GM18517 (cell line): Measurements from ENCODE around the gene FAP.

ENCODE experiments used
- ATAC-seq: cut with Tn5 transposase; IDR thresholded peaks from one replicate; pipeline ENCODE4 v1.9.1; 2021; ENCODE audit warnings: mild to moderate bottlenecking, moderate library complexity; ENCODE audit not compliant: unreplicated experiment

Gene FAP

DNA sequence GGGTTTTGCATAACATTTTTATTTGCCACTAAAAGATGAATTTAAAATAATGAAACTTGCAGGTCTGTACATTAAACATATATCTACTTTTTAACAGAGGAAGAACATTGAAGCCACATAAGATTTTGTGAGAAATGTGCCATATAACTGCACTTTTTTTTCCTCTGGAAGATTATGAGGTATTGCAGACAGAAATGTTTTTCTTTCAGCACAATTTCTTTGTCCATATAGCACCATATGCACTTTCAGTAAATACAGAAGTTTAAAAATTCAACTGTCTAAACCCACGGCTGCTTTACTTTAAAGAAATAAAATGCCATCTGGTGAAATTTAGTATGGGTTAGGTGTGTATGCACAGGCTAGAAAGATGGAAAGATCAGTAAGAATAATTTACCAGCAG is 470 bp upstream of the FAP start:
- ATAC-seq: no peak

DNA sequence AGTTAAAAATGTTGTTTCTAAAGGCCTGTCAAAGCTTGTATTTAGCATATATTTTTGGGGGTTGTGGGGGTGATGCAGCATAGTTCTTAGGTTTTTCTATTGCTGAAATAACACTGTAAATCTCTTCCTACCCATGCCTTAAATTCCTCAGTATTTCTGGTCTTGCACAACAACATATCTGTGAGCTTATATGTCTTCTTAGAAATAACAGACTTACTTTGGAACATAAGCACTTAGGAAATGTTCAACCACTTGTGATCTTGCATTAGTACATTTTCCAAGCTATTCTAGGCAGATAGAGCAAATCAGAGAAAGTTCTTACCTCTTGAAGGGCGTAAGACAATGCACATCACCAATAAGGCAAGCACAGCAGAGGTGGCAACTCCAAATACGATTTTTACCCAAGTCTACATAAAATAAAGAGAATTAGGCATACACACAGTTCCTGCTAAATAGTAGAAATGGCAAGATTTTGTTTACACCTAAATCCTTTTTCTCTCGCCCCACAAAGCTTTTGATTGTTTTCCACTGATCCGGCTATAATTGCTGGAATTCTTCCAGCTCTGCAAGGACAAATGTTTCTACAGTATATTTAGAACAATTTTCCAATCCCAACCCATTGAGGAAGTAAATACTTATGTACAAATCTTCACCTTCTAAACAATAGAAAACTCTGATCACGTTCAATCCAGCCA is 512 bp downstream of the FAP start:
- ATAC-seq: no peak

DNA sequence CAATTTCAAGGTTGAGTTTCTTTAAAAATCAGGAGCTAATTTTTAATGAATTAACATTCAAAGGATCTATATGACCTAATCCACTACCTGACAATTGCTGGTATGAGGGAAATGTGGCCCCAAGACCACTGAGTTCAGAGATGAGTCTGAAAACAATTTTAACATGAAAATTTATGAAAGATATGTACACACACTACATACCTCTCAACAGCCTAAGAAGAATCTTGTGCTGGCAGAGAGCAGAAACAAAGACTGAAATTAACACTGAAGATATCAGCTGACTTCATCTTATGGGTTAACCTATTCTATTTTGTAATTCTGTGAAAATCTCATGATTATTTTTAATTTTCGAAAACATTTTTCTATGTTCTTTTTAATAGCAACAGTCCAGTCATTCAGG is 1.7 kb downstream of the FAP start:
- no peak for ATAC-seq

DNA sequence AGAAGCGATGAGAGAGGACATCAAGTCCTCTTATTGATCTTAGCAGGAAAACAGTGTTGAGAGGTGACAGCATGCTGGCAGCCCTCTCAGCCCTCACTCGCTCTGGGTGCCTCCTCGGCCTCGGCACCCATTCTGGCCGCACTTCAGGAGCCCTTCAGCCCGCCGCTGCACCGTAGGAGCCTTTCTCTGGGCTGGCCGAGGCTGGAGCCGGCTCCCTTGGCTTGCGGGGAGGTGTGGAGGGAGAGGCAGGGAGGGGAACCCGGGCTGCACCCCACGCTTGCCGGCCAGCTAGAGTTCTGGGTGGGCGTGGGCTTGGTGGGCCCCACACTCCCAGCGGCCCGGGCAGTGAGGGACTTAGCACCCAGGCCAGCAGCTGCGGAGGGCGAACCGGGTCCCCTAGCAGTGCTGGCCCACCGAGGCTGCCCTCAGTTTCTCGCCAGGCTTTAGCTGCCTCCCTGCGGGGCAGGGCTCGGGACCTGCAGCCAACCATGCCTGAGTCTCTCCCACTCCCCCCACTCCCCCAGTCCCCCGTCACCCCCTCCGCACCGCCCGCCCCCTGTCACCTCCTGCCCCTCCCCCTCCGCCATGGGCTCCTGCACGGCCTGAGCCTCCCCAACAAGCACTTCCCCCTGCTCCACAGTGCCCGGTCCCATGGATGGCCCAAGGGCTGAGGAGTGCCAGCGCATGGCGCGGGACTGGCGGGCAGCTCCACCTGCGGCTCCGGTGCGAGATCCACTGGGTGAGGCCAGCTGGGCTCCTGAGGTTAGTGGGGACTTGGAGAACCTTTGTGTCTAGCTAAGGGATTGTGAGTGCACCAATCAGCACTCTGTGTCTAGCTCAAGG is 8.4 kb downstream of the FAP start:
- ATAC-seq: no peak

DNA sequence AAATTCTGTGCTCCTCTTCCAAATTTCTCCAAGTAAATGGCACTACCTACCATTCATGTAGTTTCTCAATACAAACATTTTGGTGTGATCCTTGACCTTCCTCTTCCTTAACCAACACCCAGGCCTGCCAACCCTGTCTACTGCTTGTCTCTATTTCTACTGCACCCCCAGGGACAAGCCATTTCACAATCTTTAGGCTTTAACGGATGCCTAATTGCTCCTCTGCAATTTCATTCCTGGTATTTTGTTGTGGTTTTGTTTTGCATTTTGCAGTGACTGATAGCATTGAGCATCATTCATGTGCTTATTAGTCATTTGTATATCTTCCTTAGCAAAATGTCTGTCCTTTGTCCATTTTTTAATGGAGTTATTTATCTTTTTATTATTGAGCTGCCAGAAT is 10.0 kb downstream of the FAP start:
- no peak for ATAC-seq

DNA sequence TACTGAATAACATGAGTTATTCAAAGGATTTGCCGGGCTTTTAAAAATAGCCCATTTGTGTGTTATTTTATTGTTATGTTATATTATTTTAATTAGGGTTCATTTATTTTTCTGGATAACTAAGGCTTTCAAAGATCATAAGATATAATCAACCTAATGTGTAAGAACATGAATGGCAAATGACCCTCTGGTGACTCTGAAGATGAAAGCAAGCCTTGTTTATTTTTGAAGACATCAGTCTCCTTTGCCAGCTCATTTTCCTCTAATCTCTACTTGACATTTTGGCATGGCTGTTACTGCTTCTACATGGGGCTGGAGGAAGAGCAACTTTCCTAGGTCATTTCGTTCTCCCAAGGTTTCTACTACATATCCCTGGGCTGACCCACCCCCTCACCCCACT is 10.6 kb downstream of the FAP start:
- no peak for ATAC-seq

DNA sequence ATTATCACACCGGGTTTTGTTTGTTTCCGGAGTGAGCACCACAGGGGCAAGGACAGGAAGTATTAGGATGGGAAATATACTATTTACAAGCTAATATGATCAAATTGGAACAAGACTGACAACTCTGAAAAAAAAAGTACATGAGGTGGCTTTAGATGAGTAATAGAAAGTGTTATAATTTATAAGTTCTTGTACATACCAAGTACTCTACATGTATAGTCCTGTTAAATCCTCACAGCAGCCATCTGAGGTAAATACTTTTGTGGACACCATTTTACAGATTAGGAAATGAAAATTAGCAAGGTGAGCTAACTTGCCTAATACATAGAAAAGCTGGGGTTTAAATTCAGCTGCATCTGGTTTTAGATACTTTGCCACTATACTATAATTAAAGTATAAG is 11.2 kb downstream of the FAP start:
- ATAC-seq: no peak

DNA sequence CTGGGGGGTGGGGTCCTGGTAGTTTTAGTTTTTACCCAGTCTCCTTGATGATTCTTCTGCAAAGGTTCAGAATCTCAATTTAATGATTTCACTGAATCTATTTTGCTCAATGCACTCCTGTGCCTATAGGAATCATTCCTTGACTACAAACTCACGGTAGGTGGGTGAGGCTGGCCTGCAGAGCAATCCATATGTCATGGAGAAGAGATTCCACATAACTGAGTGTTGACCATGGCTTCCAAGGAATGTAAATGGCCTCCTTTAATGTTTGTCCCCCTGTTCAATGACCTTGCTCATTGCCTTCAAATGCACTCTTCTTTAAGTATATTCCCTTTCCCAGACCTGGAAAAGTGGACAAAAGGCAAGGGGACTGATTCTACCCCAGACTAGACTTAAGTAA is 12.5 kb downstream of the FAP start:
- ATAC-seq: no peak

DNA sequence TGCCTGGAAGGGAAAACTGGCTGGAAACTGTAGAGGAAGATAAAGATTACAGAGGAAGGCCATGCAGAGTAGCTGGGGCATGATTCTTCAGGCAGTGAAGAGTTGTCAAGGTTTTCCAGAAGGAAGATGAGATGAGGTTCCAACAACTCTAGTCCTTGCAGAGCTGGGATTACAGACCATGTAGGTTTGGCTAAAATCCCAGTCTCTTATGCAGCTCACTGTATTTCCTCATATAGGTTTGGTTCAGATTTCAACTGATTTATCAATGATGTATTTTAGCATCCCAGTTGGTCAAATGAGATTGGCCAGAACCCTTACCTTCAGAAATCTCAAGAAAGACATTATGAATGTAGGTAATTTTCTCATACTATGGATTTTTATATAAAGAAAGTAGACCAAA is 16.4 kb downstream of the FAP start:
- no peak for ATAC-seq

DNA sequence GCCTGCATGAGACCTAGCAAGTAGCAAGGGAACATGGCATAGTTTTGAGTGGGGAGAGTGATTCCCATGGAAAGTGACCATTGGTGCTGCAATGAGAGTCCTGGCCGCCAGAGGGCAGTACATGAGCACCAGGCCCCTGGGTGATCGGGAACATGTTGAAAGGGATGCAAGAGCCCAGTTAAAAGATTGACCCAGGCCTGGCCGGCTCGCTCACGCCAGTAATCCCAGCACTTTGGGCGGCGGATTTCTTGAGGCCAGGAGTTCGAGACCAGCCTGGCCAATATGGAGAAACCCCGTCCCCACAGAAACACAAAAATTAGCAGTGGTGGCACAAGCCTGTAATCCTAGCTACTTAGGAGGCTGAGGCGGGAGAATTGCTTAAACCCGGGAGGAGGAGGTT is 22.2 kb downstream of the FAP start:
- ATAC-seq: peak; percentile 88

DNA sequence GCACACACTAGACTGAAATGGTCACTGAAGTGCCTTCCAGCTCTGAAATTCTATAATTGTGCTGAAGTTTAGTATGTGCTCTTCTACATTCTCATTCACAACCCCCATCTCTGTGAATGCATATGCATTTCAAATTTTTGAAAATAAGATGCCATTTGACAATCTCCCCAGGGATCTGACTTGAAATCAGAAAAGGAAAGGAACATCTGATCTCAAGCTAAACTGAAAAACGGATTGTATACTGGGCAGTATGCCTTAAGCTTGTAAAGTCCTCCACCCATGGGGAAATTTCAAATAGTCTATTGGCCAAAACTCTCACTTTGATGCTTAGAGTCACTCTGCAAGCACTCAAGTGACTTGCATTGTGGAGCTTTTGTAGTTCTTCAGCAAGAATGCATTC is 22.9 kb downstream of the FAP start:
- no peak for ATAC-seq

DNA sequence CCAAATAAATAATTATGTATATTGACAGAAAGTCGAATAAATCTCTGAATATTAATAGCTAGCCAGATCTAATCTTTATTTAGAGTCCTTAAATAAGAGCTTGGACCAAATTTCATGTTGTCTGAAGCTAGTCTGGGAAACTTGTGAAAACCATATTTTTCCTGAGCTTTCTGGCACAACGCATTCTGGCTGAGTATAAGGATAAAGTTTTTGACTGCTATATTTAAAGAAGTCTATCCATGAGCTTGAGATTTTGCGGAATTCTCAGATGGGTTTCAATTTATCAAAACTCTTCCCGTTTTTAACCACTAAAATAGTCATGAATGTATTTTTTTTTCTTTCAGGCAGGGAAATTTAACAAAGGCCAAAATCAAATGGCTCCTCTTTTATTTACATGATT is 23.8 kb downstream of the FAP start:
- no peak for ATAC-seq

DNA sequence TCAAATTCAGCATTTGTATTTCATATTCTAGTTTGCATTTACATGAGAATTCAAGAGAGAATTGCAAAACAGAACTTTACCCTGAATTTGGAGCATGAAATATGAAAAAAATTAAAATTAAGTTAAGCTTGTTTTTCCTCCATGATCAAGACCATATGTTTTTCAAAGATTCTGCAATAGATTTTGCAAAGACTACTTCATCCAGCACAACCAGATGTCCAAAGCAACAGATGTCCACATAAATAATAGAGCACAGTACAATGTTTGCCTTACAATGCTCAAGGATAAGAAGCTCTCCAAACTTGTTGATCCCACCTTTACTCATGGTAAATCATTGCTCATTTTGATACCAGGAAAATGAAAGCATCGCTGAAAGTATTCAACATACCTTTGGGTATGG is 25.6 kb downstream of the FAP start:
- no peak for ATAC-seq

DNA sequence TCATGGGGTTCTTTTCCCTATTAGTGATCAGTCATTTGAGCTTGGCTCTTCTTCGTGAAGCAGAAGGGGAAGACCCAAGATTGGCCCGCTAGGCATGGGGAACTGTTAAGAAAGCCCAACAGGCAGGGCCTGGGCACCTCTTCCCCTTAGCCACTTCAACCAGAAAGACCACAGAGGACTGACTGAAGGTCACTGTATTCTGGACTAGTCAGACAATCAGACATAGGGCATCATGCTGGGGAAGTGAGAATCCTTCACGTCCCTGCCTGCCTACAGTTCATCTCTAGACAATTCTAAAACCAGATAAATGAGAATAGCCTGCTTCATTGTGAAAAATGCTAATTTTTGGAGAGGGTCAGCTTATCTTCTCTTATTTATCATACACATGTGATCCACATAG is 28.1 kb downstream of the FAP start:
- no peak for ATAC-seq

DNA sequence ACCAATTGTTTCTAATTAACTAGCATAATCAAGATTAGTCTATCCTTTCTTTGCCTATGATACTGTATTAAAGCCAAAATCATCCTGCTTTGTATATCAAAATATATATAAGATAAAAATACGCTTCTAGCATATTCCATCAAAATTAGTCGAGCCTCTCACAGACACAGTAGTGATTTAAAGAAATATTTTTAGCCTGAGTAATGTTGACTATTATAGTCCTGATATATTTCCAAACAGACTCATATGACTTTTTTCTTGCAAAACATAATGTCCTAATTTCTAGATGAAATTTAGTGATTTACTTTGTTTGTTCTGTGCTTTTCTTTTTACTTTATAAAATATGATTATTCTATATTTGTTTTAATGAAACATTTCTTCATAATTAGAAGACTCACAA is 30.9 kb downstream of the FAP start:
- no peak for ATAC-seq

DNA sequence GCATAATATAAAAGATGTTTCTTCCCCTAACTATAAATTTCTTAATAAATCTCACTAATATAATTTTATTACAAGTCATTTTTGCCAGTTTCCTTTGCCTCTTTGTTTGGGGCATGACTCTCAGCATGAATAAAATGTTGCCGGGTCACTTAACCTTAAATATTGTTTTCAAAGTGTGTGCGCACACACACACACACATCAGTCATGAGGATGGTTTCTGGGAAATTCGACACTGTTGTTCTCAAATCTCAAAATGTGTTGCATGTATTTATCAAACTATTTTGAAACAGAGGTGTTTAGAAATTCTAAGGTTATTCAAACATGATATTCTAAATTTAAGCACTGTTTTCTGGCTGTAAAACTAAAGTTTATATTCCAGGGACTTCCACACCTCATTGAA is 31.5 kb downstream of the FAP start:
- no peak for ATAC-seq

DNA sequence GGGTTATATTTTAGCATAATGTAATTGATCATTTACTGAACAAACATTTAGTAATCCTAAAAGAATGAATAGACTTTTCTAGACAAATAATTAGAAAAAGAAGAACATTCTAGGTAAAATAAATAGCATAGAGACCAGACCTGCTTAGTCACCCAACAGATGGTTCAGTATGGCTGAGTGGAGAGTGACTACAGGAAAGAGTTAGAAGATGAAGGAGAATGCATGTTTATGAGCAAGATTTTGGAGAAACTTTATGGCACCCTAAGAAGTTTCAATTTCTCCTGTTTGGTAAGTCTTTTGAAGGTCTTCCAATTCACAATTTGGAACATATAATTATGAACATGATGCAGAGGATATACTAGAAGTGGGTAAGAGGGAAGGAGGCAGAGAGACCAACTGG is 32.9 kb downstream of the FAP start:
- no peak for ATAC-seq

DNA sequence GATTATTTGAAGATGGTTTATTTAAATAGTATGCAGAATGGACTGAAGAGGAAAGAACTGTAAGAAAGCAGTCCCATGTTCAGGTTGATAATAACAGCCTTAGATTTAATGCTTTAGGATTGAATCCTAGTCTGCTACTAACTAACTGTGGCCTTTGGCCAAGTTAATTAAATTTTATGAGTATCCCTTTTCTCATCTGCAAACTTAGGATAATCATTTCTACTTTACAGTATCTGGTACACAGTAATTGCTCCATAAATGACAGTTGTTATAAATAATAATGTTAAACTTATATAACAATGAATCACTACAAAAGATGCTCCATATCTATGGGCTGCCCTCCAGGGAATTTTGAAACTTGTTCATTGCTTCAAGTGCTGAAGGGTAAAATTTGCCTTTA is 41.0 kb downstream of the FAP start:
- ATAC-seq: no peak

DNA sequence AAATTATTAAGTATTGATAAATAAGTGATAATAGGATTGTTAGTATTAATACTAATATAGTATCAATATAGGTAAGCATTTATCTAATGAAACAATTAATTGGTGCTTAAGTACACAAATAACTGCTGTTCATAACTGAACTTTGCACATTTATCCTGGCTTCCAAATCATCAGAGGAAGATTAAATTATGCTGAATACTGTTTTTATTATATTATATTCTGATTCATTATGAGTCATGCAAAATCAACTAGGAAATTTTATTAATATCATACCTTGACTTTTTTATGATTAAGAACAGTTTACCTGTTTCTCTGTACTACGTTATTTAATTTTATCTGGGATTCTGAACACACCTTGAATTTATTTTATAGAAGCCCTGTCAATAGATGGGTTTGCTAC is 42.6 kb downstream of the FAP start:
- ATAC-seq: no peak

DNA sequence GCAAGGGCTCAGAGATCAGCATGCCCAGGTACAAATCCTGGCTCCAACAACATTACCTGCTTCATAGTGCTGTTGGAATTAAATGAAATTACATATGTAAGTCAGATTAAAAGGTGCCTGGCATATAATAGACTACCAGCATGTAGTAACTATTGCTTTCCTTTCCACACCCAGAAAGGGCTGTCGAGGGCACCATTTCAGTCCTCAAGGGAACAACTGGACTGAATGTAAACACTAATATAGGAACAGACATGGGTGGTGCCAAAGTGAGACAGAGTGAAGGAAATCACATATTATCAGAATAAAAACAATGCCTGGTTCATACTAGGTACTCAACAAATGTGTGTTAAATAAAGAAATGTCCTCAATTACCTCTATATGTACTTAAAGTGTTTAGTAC is 43.3 kb downstream of the FAP start:
- no peak for ATAC-seq

DNA sequence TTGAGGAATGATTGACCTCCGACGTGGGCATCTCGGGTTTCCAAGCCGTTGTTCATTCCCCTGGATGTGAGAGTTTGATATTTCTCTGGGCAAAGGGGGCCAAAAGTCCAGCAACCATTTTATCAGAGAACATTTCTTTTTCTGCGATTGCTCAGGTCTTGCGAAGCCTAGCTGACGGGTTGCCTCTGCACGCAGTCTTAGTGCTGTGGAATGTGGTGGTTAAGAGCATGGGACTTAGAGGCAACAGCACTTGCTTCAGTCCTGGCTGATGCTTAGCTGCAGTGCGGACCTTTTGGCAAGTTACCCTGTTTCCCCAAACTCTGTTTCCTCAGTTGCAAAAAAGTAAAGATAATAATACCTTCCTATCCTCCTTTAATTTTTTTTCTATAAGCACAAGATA is 45.0 kb downstream of the FAP start:
- ATAC-seq: no peak

DNA sequence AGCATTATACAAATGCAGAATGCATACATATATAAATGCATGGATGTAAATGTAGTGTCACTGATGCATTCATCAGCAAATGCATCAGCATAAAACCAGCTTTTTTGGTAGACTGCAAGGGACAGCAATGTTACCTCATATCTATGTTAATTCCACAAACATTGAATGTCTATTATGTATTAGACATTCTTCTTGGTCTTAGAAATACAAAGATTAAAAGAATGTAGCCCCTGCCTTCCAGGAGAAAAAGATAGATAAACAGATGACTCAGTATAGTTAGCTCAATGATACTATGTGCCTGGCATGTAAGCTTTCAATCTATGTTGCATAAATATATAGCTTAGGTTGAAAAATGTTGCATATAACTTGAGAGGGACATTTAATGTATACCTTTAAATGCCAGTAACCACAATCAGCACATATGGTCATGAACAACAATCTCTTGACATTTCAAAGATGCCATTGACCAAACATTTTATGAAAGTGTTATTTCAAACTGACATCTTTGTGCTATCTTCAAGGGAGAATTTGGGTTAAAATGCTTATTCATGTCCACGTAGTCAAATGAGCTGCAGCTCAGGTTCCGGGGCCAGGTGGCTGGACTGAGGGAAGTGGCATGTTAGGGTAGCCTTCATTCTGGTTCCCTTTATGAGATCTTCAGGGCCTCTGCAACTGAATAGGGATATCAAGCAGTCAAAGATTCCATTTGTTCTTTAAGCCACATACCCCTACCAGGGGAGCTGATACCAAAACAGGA is 46.0 kb downstream of the FAP start:
- ATAC-seq: no peak
